GM12878 (cell line): ENCODE measurements around the gene PPP2R5B. TPM values are rescaled to one million over a fixed set of nuclear protein-coding genes. Genes with fewer than 3 reads are reported as not detected.

Source experiments
- ATAC-seq: fragments of 200-7000 bp; cut with Tn5 transposase; 3 replicates; pipeline ENCODE4 v1.9.1; 2020; ENCODE audit warnings: mild to moderate bottlenecking, moderate library complexity
- BruUV-seq: library from RNA; stranded (reverse); fragments of 400-500 nt; replicated peaks from 2 replicates; lab custom pipeline; 2021; lab: Mats Ljungman, UMichigan
- CTCF ChIA-PET: fragments of 300-600 bp; sonication (Branson Sonifier 250); formaldehyde crosslinking; extraction: SDS; loops from one replicate; lab custom pipeline; 2021; ENCODE audit warnings: inconsistent platforms; lab: Yijun Ruan, JAX
- POLR2A ChIA-PET: fragments of 350-600 bp; formaldehyde crosslinking; extraction: SDS; loops from one replicate; lab custom pipeline; 2021; ENCODE audit warnings: inconsistent platforms; lab: Charles Lee
- RAD21 ChIA-PET: fragments of 300-600 bp; sonication (Branson Sonifier 250); formaldehyde crosslinking; loops from one replicate; lab custom pipeline; 2023; ENCODE audit warnings: antibody characterized with exemption; ENCODE audit not compliant: unreplicated experiment; lab: Charles Lee
- SMC1A ChIA-PET: fragments of 300-600 bp; sonication (Branson Sonifier 250); formaldehyde crosslinking; loops from one replicate; lab custom pipeline; 2023; ENCODE audit not compliant: unreplicated experiment, uncharacterized antibody; lab: Charles Lee
- DNase-seq: peaks from one replicate; pipeline ENCODE4 v3.0.0-alpha.2; 2011; ENCODE audit warnings: low read depth, low spot score
- FAIRE-seq: peaks from 3 replicates; lab custom pipeline; 2011; peaks lifted over from hg19 to GRCh38; lab: Jason Lieb, UNC
- H2AFZ ChIP-seq: 2 replicates; pipeline ENCODE4 v1.6.0; 2011; ENCODE audit warnings: low read depth, low read length, control low read depth; ENCODE audit not compliant: control insufficient read depth
- H3K27ac ChIP-seq: 2 replicates; pipeline ENCODE4 v1.5.1; 2011; ENCODE audit warnings: control low read depth; ENCODE audit not compliant: control insufficient read depth, insufficient read depth
- H3K27me3 ChIP-seq, 2 experiments: replicated peaks in 1 of 2; 2 replicates each; pipeline versions ENCODE4 v1.6.0 to v1.6.1; 2011; ENCODE audit warnings: low read length in 1 of 2; ENCODE audit not compliant: control insufficient read depth in 2 of 2, insufficient read depth in 2 of 2
- H3K36me3 ChIP-seq, 2 experiments: 2 replicates each; pipeline ENCODE4 v1.5.1; 2011; ENCODE audit warnings: low read length in 1 of 2; ENCODE audit not compliant: control insufficient read depth in 2 of 2, insufficient read depth in 2 of 2
- H3K4me1 ChIP-seq: 2 replicates; pipeline ENCODE4 v1.6.1; 2011; ENCODE audit warnings: mild to moderate bottlenecking, low read length, moderate library complexity, mixed read lengths; ENCODE audit not compliant: control insufficient read depth, insufficient read depth
- H3K4me2 ChIP-seq: 2 replicates; pipeline ENCODE4 v1.6.0; 2011; ENCODE audit warnings: control low read depth; ENCODE audit not compliant: control insufficient read depth, insufficient read depth
- H3K4me3 ChIP-seq: fragments of 200-600 bp; sonication (generic); 2 replicates; pipeline ENCODE4 v1.5.1; 2016
- H3K79me2 ChIP-seq: 2 replicates; pipeline ENCODE4 v1.6.0; 2011; ENCODE audit warnings: low read length; ENCODE audit not compliant: control insufficient read depth, insufficient read depth
- H3K9ac ChIP-seq: 2 replicates; pipeline ENCODE4 v1.8.0; 2011; ENCODE audit warnings: low read length, control low read depth, mixed read lengths; ENCODE audit not compliant: control insufficient read depth, insufficient read depth
- H3K9me3 ChIP-seq: replicated peaks from 3 replicates; pipeline ENCODE4 v1.5.1; 2011; ENCODE audit warnings: mild to moderate bottlenecking, low read length; ENCODE audit not compliant: control insufficient read depth, insufficient read depth
- H4K20me1 ChIP-seq: 2 replicates; pipeline ENCODE4 v1.6.0; 2011; ENCODE audit not compliant: control insufficient read depth, insufficient read depth
- CHD2 ChIP-seq: IDR thresholded peaks from 2 replicates; pipeline ENCODE4 v1.6.1; 2011; ENCODE audit warnings: low read depth, low read length, improper control_type of control experiment, borderline replicate concordance
- CREB1 ChIP-seq: IDR thresholded peaks from 2 replicates; pipeline ENCODE4 v1.6.1; 2012; ENCODE audit warnings: low read depth, mild to moderate bottlenecking, inconsistent platforms
- KLF5 ChIP-seq: fragments of 450-650 bp; IDR thresholded peaks from 2 replicates; pipeline ENCODE4 v1.6.1; 2014; ENCODE audit warnings: mild to moderate bottlenecking; ENCODE audit not compliant: partially characterized antibody
- MEF2B ChIP-seq: fragments of 450-650 bp; IDR thresholded peaks from 2 replicates; pipeline ENCODE4 v1.6.1; 2018; ENCODE audit warnings: mild to moderate bottlenecking, moderate library complexity; ENCODE audit not compliant: partially characterized antibody, poor library complexity, severe bottlenecking
- NFYA ChIP-seq: IDR thresholded peaks from 2 replicates; pipeline ENCODE4 v1.6.1; 2011; ENCODE audit warnings: low read depth, mild to moderate bottlenecking, low read length, improper control_type of control experiment, borderline replicate concordance
- RCOR1 ChIP-seq: conservative IDR thresholded peaks from 2 replicates; pipeline ENCODE4 v1.6.1; 2012; ENCODE audit warnings: low read depth, low read length, improper control_type of control experiment
- RUNX3 ChIP-seq: IDR thresholded peaks from 2 replicates; pipeline ENCODE4 v1.6.1; 2012; ENCODE audit warnings: low read length, inconsistent platforms
- SMAD5 ChIP-seq: IDR thresholded peaks from 2 replicates; pipeline ENCODE4 v1.6.1; 2016; ENCODE audit warnings: antibody characterized with exemption, low read depth
- SMC3 ChIP-seq: IDR thresholded peaks from 2 replicates; pipeline ENCODE4 v1.6.1; 2011; ENCODE audit warnings: low read length, improper control_type of control experiment, borderline replicate concordance
- TBL1XR1 ChIP-seq: IDR thresholded peaks from 2 replicates; pipeline ENCODE4 v1.6.1; 2012; ENCODE audit warnings: low read depth, low read length, improper control_type of control experiment
- TCF12 ChIP-seq: IDR thresholded peaks from 2 replicates; pipeline ENCODE4 v1.6.1; 2011; ENCODE audit warnings: low read depth, mild to moderate bottlenecking, low read length
- ZZZ3 ChIP-seq: IDR thresholded peaks from 2 replicates; pipeline ENCODE4 v1.6.1; 2011; ENCODE audit warnings: low read depth; ENCODE audit not compliant: control insufficient read depth, insufficient read length
- WGBS: methylation state at CpG from one replicate; pipeline ENCODE4 v1.1.6; 2016; ENCODE audit warnings: low lambda C conversion rate; ENCODE audit not compliant: insufficient replicate concordance, insufficient coverage; ENCODE audit errors: missing lambda C conversion rate; 5-methylcytosine and 5-hydroxymethylcytosine counted together
- in situ Hi-C: fragments of 300-500 bp; cut with MboI; formaldehyde crosslinking; loops from 9 replicates; pipeline ENCODE4 v1.14.3; 2018; ENCODE audit warnings: mixed read lengths
- intact Hi-C: fragments of 100-400 bp; cut with micrococcal nuclease; formaldehyde crosslinking; loops from one replicate; pipeline ENCODE4 v1.14.2; 2022; ENCODE audit not compliant: unreplicated experiment
- polyA plus RNA-seq, 11 experiments: library from polyadenylated mRNA; depleted of rRNA in 4 of 11; unstranded in 6 of 11; stranded (reverse) in 5 of 11; fragments of >200 nt; fragmentation: Nextera tagmentation in 4 of 11; fragmentation: Illumina TruSeq in 1 of 11; extraction: Ambion mirVana in 4 of 11; extraction: Trizol in 1 of 11; gene quantifications; 1 replicate in 1 of 11; 2 replicates in 10 of 11; pipeline versions ENCODE4 v1.2.1 to v1.2.3, GENCODE V29; 2011 to 2016; ENCODE audit warnings: inconsistent platforms in 2 of 11, missing spikeins in 2 of 11, low read depth in 1 of 11
- total RNA-seq, 4 experiments: library from RNA; depleted of rRNA in 3 of 4; stranded (reverse); fragments of >200 nt in 3 of 4; fragmentation: Illumina TruSeq in 1 of 4; extraction: Trizol in 1 of 4; gene quantifications; 2 replicates each; pipeline versions ENCODE4 v1.2.1 to v1.2.3, GENCODE V29; 2013 to 2021
- TF ChIP-seq, protein P1 (sequence below): IDR thresholded peaks from 2 replicates; pipeline ENCODE4 v1.6.1; 2012; ENCODE audit warnings: low read depth, low read length, improper control_type of control experiment
- TF ChIP-seq, protein P2 (sequence below): fragments of 450-650 bp; IDR thresholded peaks from 2 replicates; pipeline ENCODE4 v1.6.1; 2017; ENCODE audit warnings: low read depth, mild to moderate bottlenecking, moderate library complexity

Gene PPP2R5B
- total and polyA plus RNA-seq, 10 of the 15 experiments (the other 5 are each of a cell fraction or from before 2014, with no cell fraction given) = 0.08 to 6.7 (median 2.0) TPM

DNA sequence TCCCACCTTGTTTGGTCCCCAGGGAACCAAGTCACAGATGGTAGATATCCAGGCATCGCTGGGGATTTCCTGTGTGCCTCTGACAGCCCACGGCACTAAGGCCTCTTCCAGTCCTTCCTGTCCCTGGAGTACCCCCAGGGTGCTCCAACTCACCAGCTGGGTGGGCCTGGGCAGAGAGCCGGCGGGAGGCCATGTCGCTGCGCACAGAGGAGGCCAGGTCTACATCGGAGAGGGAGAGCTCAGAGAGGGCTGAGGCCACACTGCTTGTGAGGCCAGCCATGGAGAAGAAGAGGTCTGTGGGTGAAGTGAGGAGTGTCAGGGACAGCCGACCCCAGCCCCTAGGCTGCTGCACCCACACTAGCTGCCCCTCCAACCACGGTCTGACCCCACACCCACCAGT is 12.8 kb upstream of the PPP2R5B start:
- no peak for TF ChIP-seq RUNX3
- no peak for TF ChIP-seq SMAD5
- TF ChIP-seq MEF2B = no peak
- TF ChIP-seq, protein P1, sequence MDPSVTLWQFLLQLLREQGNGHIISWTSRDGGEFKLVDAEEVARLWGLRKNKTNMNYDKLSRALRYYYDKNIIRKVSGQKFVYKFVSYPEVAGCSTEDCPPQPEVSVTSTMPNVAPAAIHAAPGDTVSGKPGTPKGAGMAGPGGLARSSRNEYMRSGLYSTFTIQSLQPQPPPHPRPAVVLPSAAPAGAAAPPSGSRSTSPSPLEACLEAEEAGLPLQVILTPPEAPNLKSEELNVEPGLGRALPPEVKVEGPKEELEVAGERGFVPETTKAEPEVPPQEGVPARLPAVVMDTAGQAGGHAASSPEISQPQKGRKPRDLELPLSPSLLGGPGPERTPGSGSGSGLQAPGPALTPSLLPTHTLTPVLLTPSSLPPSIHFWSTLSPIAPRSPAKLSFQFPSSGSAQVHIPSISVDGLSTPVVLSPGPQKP = no peak
- TF ChIP-seq TCF12 = no peak
- no peak for TF ChIP-seq ZZZ3
- no peak for TF ChIP-seq KLF5
- TF ChIP-seq SMC3 = no peak
- no peak for TF ChIP-seq CHD2
- TF ChIP-seq, protein P2, sequence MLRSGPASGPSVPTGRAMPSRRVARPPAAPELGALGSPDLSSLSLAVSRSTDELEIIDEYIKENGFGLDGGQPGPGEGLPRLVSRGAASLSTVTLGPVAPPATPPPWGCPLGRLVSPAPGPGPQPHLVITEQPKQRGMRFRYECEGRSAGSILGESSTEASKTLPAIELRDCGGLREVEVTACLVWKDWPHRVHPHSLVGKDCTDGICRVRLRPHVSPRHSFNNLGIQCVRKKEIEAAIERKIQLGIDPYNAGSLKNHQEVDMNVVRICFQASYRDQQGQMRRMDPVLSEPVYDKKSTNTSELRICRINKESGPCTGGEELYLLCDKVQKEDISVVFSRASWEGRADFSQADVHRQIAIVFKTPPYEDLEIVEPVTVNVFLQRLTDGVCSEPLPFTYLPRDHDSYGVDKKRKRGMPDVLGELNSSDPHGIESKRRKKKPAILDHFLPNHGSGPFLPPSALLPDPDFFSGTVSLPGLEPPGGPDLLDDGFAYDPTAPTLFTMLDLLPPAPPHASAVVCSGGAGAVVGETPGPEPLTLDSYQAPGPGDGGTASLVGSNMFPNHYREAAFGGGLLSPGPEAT = no peak
- no peak for TF ChIP-seq NFYA
- TF ChIP-seq TBL1XR1 = no peak
- TF ChIP-seq RCOR1 = no peak
- no peak for TF ChIP-seq CREB1
- ChIA-PET CTCF (interaction anchor here (1.1 to 1.6 kb wide), 2 partner anchors 64 to 165 kb away, joined by 3 to 4 read pairs; no protein-coding TSS in a partner anchor), RAD21 (no interaction called here), SMC1A (no interaction called here), POLR2A (interaction anchor here (0.9 to 1.3 kb wide), 2 partner anchors 12 kb away, joined by 3 to 4 read pairs; partner anchors contain the start of gene PPP2R5B)
- BruUV-seq = no TSS peak
- Histone ChIP-seq H3K4me1 (peaks cover 6% of the 10 kb centered on the region), H3K36me3 (peaks cover 0 to 7% of the 10 kb centered on the region in 2 experiments; a peak in 3 of 4 replicates), H2AFZ (no peak overlapping the region), H4K20me1 (no peaks in the 10 kb centered on the region), H3K27ac (no peak overlapping the region), H3K4me2 (no peak overlapping the region), H3K79me2 (peaks cover 8% of the 10 kb centered on the region), H3K4me3 (no peak overlapping the region), H3K9me3 (no peaks in the 10 kb centered on the region), H3K9ac (no peak overlapping the region), H3K27me3 (no peaks in the 10 kb centered on the region)
- ATAC-seq = no peak
- FAIRE-seq = no peak
- no peak for DNase-seq
- in situ Hi-C loops (no loop called here), intact Hi-C loops (no loop called here)
- WGBS = 83% methylated on average over 9 of the region's 9 CpGs
